T-helper 2 cell (primary cell): ENCODE measurements around the gene DGCR2.
"Not testable (repeated sequence)": the region's sequence is repeated elsewhere in the genome, so short reads cannot be mapped to it uniquely, and the experiment has no call there.

ENCODE experiments used
- DNase-seq, 5 experiments: peaks; one replicate each; pipeline versions ENCODE4 v3.0.0 to v3.0.0-alpha.2; 2012 to 2022

Gene DGCR2

GRCh38 chr22:19107730-19108074 lies 14.5 kb downstream of the DGCR2 start:
- no peak for DNase-seq

- no peak for DNase-seq
Observed at GRCh38 chr22:19106886-19107729, 15.1 kb downstream of the DGCR2 start.

DNA sequence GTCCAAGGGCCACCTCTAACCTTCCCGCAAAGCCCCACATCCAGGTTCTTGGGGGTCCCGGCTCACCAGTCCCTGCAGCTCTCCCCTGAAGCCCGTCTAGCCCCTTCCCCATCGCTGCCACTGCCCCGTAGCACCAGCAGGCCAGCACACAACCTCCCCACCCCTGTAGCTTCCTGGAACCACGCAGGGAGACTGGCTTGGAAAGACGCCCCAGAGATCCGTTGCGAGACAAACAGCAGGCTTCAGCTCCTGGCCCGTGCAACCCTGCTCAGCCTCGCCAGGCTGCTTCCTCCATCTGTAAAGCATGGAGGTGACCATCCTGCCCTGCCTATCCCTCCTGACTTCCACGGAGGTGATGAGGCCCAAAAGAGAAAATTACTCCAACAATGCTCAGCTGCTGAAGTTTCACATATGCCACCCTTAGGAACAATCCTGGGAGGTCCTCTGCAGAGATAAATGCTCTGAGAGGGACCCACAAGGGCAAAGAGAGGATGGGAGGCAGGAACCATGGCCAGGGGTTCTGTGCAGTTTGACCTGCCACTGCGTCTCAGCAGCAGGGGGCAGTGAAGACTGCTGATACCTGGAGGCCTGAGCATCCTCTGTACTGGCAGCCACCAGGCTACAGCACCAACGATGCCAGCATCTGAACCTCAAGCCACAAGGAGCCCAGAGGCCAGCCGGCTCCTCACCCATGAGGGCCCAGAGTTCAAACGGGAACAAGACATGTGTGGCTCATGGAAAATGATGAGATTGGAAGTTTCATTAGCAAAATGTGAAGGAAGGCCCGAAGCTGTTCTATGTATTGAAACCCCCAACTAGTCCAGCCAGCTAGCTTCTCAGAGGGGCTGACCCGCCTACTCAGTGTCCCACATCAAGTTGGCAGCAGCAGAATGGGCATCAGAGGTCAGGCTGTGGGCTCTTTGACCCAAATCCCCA lies 16.1 kb downstream of the DGCR2 start:
- peak in 2 of 5 experiments; percentile 47 to 49 for DNase-seq

- DNase-seq, result no peak
Observed at GRCh38 chr22:19105456-19105855, 16.8 kb downstream of the DGCR2 start.

GRCh38 chr22:19103880-19104821 lies 18.1 kb downstream of the DGCR2 start:
- no peak for DNase-seq

GRCh38 chr22:19098157-19098556 lies 24.1 kb downstream of the DGCR2 start:
- no peak for DNase-seq

DNA sequence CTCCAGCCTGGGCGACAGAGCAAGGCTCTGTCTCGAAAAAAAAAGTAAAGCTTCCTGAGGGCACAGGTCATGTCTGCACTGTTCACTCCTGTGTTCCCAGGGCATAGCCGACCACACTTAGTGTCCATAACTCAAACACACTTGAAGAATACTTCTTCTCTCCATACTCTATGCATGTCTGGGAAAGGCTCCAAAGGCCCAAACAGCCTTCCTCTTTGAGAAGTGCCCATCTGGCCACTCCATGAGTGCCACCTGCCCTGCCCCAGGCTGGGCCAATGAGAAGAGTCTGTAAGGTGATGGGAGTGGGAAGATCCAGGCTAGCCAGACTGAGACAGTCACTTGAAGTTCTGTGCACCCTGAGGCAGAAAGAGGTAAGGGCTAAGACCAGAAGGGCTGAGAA lies 24.7 kb downstream of the DGCR2 start:
- no peak for DNase-seq

- no peak for DNase-seq
Observed at GRCh38 chr22:19096555-19096954, 25.7 kb downstream of the DGCR2 start.

- no peak for DNase-seq
Observed at GRCh38 chr22:19094393-19094997, 27.7 kb downstream of the DGCR2 start.

DNA sequence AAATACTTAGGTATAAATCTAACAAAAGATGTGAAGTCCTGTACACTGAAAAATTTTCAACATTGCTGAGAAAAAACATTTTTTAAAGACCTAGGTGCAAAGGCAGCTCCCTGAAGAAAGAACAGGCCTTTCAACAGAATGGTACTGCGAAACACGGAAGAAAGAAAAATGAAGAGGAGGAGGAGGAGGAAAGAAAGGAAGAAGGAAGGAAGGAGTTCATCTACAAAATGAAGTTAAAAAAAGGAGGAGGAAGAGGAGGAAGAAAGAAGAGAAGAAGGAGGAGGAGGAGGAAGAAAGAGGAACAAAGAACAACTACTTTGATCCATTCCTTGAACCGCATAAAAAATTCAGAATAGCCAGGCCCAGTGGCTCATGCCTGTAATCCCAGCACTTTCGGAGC lies 29.5 kb downstream of the DGCR2 start:
- DNase-seq, result no peak

- no peak for DNase-seq
Observed at GRCh38 chr22:19090586-19091127, 31.6 kb downstream of the DGCR2 start.

DNA sequence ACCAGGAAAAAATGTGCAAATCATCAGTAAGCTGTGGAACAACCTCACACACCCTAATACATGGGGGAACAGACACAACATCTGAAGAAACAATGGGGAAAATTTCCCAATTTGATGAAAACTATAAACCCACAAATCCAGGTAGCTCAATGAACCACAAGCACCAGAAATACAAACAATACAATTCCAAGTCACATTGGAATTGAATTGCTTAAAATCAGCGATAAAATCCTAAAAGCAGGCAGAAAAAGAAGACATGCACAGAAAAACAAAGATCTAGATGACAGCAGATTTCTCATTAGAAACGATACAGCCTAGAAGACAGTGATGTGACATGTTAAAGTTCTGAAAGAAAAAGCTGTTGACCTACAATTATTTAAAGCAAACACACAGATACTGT lies 32.0 kb downstream of the DGCR2 start:
- no peak for DNase-seq

- DNase-seq, result no peak
Observed at GRCh38 chr22:19088866-19089595, 33.2 kb downstream of the DGCR2 start.

DNA sequence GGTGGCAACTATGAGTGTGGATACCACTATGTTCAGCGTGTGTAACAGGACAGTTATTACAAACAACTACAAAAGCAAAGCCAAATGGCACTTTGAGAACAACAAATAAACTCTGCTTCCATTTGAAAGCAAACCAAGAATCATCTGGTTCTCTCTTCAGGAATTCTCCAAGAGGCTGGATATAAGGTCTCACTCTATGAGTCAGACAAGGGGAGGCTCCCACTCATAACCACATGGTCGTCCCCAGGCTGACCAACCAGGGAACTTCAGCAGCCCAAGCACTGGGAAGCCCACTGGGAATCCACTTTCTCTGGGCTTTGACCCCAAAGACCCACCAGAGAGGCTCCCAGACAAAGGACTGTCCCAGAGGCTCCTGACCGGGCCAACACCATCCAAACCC lies 35.3 kb downstream of the DGCR2 start:
- DNase-seq, result no peak

DNA sequence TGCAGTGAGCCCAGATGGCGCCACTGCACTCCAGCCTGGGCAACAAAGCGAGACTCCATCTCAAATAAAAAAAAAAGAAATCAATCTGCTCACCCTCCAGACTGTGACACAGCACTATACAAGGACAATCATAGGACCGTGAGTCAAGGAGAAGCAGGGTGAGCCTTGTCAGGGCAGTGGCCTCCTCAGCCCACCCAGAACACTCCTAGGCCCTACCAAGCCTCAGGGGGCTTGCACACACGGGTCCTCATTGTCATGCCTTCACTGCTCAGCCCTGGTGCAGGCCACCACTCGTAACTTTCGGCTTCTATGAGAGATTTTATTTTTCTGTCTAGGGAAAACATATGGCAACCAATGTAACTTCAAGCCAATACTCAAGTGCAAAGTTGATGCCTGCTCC lies 35.8 kb downstream of the DGCR2 start:
- no peak for DNase-seq

GRCh38 chr22:19085233-19085718 lies 36.9 kb downstream of the DGCR2 start:
- DNase-seq, result peak in 1 of 5 experiments; percentile 6

GRCh38 chr22:19084586-19084985 lies 37.6 kb downstream of the DGCR2 start:
- not testable (repeated sequence) for DNase-seq

- DNase-seq, result not testable (repeated sequence)
Observed at GRCh38 chr22:19084126-19084525, 38.1 kb downstream of the DGCR2 start.

DNA sequence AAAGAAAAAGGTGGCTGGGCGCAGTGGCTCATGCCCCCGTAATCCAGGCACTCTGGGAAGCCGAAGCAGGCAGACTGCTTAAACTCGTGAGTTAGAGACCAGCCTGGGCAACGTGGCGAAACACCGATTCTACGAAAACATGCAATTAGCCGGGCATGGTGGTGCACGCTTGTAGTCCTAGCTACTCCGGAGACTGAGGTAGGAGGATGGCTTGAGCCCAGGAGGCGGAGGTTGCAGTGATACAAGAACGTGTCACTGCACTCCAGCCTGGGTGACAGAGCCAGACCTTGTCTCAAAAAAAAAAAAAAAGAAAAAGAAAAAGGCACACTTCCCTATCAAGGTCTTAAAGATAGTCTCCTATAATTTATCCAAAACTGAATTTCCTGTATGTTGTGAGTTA lies 39.4 kb downstream of the DGCR2 start:
- no peak for DNase-seq

DNA sequence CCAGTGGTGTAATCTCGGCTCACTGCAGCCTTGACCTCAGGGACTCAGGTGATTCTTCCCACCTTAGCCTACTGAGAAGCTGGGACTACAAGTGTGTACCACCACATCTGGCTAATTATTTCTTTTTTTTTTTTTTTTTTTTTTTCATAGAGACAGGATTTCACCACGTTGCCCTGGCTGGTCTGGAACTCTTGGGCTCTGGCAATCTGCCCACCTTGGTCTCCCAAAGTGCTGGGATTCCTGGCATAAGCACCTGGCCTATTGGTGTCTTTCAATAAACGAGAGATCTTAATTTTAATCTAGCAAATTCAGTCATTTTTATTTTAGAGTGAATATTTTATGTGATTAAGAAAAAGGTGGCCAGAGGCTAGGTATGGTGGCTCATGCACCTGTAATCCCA lies 40.1 kb downstream of the DGCR2 start:
- no peak for DNase-seq

DNA sequence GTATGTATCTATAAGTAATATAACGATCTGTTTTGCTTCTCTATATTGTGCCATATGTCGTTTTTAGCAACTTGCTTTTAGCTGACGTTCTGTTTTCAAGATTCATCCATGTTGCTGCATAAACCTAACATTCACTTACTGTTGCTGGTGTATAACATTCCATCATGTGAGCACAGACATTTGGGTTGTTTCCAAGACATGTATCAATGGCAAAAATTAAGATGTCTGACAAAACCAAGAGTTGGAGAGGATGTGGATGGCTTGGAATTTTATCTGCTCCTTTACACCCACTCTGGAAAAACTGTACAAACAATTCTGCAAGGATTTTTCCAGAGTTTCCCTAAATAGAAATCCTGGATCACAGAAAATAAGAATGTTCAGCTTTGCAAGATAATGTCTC lies 40.9 kb downstream of the DGCR2 start:
- no peak for DNase-seq
